Uterus (tissue), 2 donors: ENCODE data around the gene SYNJ2BP.

ENCODE experiments used
- POLR2A ChIP-seq, 2 donors: fragments of 450-650 bp; IDR thresholded peaks; one replicate each; pipeline ENCODE4 v1.6.1; 2016; ENCODE audit warnings: antibody characterized with exemption in 2 of 2, mild to moderate bottlenecking in 1 of 2, moderate library complexity in 1 of 2
- TF ChIP-seq, protein P1 (sequence below), 4 experiments: fragments of 200-600 bp in 2 of 4; fragments of 450-650 bp in 2 of 4; sonication (generic) in 2 of 4; IDR thresholded peaks; one replicate each; pipeline ENCODE4 v1.5.1; 2016 to 2019; ENCODE audit warnings: antibody characterized with exemption in 4 of 4, mild to moderate bottlenecking in 2 of 4, moderate library complexity in 1 of 4

DNA sequence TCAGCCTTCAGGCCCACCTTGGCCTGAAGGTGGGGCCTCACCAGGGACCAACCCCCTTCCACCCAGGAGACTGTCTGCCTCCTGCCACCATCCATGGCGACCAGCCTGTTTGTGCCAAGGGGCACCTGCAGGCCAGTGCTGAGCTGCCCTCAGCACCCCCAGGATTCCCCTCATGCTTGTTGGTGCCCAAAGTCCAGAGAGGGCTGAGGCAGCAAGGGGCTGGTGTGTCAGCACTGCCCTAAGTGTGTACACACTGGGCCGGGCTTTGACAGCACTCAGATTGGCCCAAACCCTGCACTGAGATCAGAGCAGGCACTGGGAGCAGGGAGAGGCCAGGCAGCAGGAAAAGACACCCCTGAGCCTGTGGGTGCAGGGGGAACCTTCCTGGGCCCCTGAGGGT, 18.6 kb downstream of the SYNJ2BP start:
- no peak for TF ChIP-seq POLR2A (IDR thresholded peaks at IDR 0.05)
- TF ChIP-seq, protein P1, sequence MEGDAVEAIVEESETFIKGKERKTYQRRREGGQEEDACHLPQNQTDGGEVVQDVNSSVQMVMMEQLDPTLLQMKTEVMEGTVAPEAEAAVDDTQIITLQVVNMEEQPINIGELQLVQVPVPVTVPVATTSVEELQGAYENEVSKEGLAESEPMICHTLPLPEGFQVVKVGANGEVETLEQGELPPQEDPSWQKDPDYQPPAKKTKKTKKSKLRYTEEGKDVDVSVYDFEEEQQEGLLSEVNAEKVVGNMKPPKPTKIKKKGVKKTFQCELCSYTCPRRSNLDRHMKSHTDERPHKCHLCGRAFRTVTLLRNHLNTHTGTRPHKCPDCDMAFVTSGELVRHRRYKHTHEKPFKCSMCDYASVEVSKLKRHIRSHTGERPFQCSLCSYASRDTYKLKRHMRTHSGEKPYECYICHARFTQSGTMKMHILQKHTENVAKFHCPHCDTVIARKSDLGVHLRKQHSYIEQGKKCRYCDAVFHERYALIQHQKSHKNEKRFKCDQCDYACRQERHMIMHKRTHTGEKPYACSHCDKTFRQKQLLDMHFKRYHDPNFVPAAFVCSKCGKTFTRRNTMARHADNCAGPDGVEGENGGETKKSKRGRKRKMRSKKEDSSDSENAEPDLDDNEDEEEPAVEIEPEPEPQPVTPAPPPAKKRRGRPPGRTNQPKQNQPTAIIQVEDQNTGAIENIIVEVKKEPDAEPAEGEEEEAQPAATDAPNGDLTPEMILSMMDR (IDR thresholded peaks at IDR 0.05): no peak
